SK-N-SH treated with all-trans-retinoic acid at 6 μM for 48 hours (cell line): ENCODE measurements around the gene LRRC39.

Experiments
- ATAC-seq: fragments of 200-7000 bp; cut with Tn5 transposase; 3 replicates; pipeline ENCODE4 v1.9.1; 2020; ENCODE audit warnings: mild to moderate bottlenecking, moderate library complexity
- ARNTL ChIP-seq: fragments of 450-650 bp; formaldehyde crosslinking; IDR thresholded peaks from 2 replicates; pipeline ENCODE4 v1.5.0; 2020; ENCODE audit warnings: low read depth, mild to moderate bottlenecking, moderate library complexity, borderline replicate concordance
- BACH2 ChIP-seq: fragments of 250-450 bp; sonication (Bioruptor Pico); IDR thresholded peaks from 2 replicates; pipeline ENCODE4 v1.9.0; 2021; ENCODE audit warnings: mild to moderate bottlenecking, borderline replicate concordance
- CSDC2 ChIP-seq: fragments of 250-450 bp; sonication (Bioruptor Pico); IDR thresholded peaks from 2 replicates; pipeline ENCODE4 v1.5.0; 2020; ENCODE audit warnings: mild to moderate bottlenecking, moderate library complexity
- ESRRG ChIP-seq: fragments of 250-450 bp; sonication (Bioruptor Pico); IDR thresholded peaks from 2 replicates; pipeline ENCODE4 v1.6.1; 2021; ENCODE audit warnings: mild to moderate bottlenecking
- GLIS3 ChIP-seq: fragments of 250-450 bp; sonication (Bioruptor Pico); IDR thresholded peaks from 2 replicates; pipeline ENCODE4 v1.5.0; 2020; ENCODE audit warnings: mild to moderate bottlenecking, moderate library complexity
- ISL1 ChIP-seq: fragments of 250-450 bp; sonication (Bioruptor Pico); IDR thresholded peaks from 2 replicates; pipeline ENCODE4 v2.1.2; 2022; ENCODE audit warnings: mild to moderate bottlenecking, moderate library complexity
- OSR1 ChIP-seq: fragments of 250-450 bp; sonication (Bioruptor Pico); IDR thresholded peaks from 2 replicates; pipeline ENCODE4 v1.8.0; 2022; ENCODE audit warnings: moderate library complexity, mild to moderate bottlenecking, inconsistent platforms
- PATZ1 ChIP-seq: fragments of 250-450 bp; sonication (Bioruptor Pico); IDR thresholded peaks from 2 replicates; pipeline ENCODE4 v1.8.0; 2020; ENCODE audit warnings: mild to moderate bottlenecking, moderate library complexity, borderline replicate concordance
- PPARA ChIP-seq: fragments of 250-450 bp; sonication (Bioruptor Pico); IDR thresholded peaks from 2 replicates; pipeline ENCODE4 v1.5.0; 2020; ENCODE audit warnings: mild to moderate bottlenecking, borderline replicate concordance
- RARB ChIP-seq: fragments of 250-450 bp; sonication (Bioruptor Pico); IDR thresholded peaks from 2 replicates; pipeline ENCODE4 v1.8.0; 2021; ENCODE audit warnings: mild to moderate bottlenecking, moderate library complexity
- SNAI2 ChIP-seq: fragments of 250-450 bp; sonication (Bioruptor Pico); IDR thresholded peaks from 2 replicates; pipeline ENCODE4 v1.5.0; 2020; ENCODE audit warnings: mild to moderate bottlenecking, moderate library complexity
- TCF4 ChIP-seq: fragments of 250-450 bp; sonication (Bioruptor Pico); IDR thresholded peaks from 2 replicates; pipeline ENCODE4 v1.8.0; 2021; ENCODE audit warnings: mild to moderate bottlenecking, moderate library complexity, borderline replicate concordance
- TOX ChIP-seq: fragments of 250-450 bp; sonication (Bioruptor Pico); IDR thresholded peaks from 2 replicates; pipeline ENCODE4 v1.8.0; 2021; ENCODE audit warnings: mild to moderate bottlenecking, moderate library complexity, borderline replicate concordance
- ZC3H10 ChIP-seq: fragments of 250-450 bp; sonication (Bioruptor Pico); IDR thresholded peaks from 2 replicates; pipeline ENCODE4 v1.5.1; 2021; ENCODE audit warnings: mild to moderate bottlenecking, moderate library complexity
- ZFP3 ChIP-seq: fragments of 250-450 bp; sonication (Bioruptor Pico); IDR thresholded peaks from 2 replicates; pipeline ENCODE4 v1.5.0; 2020; ENCODE audit warnings: mild to moderate bottlenecking, moderate library complexity
- ZFP30 ChIP-seq: fragments of 450-650 bp; formaldehyde crosslinking; IDR thresholded peaks from 2 replicates; pipeline ENCODE4 v1.5.0; 2022; ENCODE audit warnings: mild to moderate bottlenecking, moderate library complexity
- ZNF565 ChIP-seq: fragments of 450-650 bp; formaldehyde crosslinking; conservative IDR thresholded peaks from 2 replicates; pipeline ENCODE4 v1.5.0; 2020; ENCODE audit warnings: low read depth, mild to moderate bottlenecking, moderate library complexity
- ZNF70 ChIP-seq: fragments of 450-650 bp; formaldehyde crosslinking; IDR thresholded peaks from 2 replicates; pipeline ENCODE4 v1.5.0; 2020; ENCODE audit warnings: mild to moderate bottlenecking, moderate library complexity
- ZNF8 ChIP-seq: fragments of 450-650 bp; formaldehyde crosslinking; IDR thresholded peaks from 2 replicates; pipeline ENCODE4 v1.5.0; 2020; ENCODE audit warnings: mild to moderate bottlenecking, moderate library complexity
- TF ChIP-seq, protein P1 (sequence below): fragments of 250-450 bp; sonication (Bioruptor Pico); IDR thresholded peaks from 2 replicates; pipeline ENCODE4 v1.5.1; 2020; ENCODE audit warnings: low read depth, mild to moderate bottlenecking, moderate library complexity
- TF ChIP-seq, protein P2 (sequence below): fragments of 250-450 bp; sonication (Bioruptor Pico); IDR thresholded peaks from 2 replicates; pipeline ENCODE4 v1.8.0; 2021; ENCODE audit warnings: low read depth, mild to moderate bottlenecking, moderate library complexity, borderline replicate concordance
- TF ChIP-seq, protein P3 (sequence below): fragments of 250-450 bp; sonication (Bioruptor Pico); IDR thresholded peaks from 2 replicates; pipeline ENCODE4 v1.5.1; 2021; ENCODE audit warnings: mild to moderate bottlenecking, moderate library complexity
- TF ChIP-seq, protein P4 (sequence below): fragments of 250-450 bp; sonication (Bioruptor Pico); IDR thresholded peaks from 2 replicates; pipeline ENCODE4 v1.5.0; 2020; ENCODE audit warnings: mild to moderate bottlenecking, moderate library complexity

LRRC39 gene

GRCh38 chr1:100178091-100178490 is at the start of gene LRRC39:
Gene LRRC39, minus strand, starts transcription at chr1:100178256. Its CDS starts 9,740 bp downstream, at chr1:100168516.
- ATAC-seq = no peak
- TF ChIP-seq OSR1 (CRISPR knock-in tag) = no peak
- TF ChIP-seq PATZ1 (CRISPR knock-in tag) = no peak
- TF ChIP-seq, protein P1, sequence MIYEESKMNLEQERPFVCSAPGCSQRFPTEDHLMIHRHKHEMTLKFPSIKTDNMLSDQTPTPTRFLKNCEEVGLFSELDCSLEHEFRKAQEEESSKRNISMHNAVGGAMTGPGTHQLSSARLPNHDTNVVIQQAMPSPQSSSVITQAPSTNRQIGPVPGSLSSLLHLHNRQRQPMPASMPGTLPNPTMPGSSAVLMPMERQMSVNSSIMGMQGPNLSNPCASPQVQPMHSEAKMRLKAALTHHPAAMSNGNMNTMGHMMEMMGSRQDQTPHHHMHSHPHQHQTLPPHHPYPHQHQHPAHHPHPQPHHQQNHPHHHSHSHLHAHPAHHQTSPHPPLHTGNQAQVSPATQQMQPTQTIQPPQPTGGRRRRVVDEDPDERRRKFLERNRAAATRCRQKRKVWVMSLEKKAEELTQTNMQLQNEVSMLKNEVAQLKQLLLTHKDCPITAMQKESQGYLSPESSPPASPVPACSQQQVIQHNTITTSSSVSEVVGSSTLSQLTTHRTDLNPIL (CRISPR knock-in tag) = no peak
- no peak for TF ChIP-seq RARB (CRISPR knock-in tag)
- no peak for TF ChIP-seq GLIS3 (CRISPR knock-in tag)
- TF ChIP-seq SNAI2 (CRISPR knock-in tag) = no peak
- no peak for TF ChIP-seq ESRRG (CRISPR knock-in tag)
- TF ChIP-seq ZFP3 (CRISPR knock-in tag) = no peak
- TF ChIP-seq ZC3H10 = no peak
- no peak for TF ChIP-seq TCF4 (CRISPR knock-in tag)
- no peak for TF ChIP-seq ZNF565 (CRISPR knock-in tag)
- TF ChIP-seq TOX (CRISPR knock-in tag) = no peak
- TF ChIP-seq ZFP30 (CRISPR knock-in tag) = no peak
- no peak for TF ChIP-seq CSDC2
- TF ChIP-seq, protein P2, sequence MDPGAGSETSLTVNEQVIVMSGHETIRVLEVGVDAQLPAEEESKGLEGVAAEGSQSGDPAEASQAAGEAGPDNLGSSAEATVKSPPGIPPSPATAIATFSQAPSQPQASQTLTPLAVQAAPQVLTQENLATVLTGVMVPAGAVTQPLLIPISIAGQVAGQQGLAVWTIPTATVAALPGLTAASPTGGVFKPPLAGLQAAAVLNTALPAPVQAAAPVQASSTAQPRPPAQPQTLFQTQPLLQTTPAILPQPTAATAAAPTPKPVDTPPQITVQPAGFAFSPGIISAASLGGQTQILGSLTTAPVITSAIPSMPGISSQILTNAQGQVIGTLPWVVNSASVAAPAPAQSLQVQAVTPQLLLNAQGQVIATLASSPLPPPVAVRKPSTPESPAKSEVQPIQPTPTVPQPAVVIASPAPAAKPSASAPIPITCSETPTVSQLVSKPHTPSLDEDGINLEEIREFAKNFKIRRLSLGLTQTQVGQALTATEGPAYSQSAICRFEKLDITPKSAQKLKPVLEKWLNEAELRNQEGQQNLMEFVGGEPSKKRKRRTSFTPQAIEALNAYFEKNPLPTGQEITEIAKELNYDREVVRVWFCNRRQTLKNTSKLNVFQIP = no peak
- no peak for TF ChIP-seq PPARA
- TF ChIP-seq ZNF70 (CRISPR knock-in tag) = no peak
- no peak for TF ChIP-seq ZNF8 (CRISPR knock-in tag)
- TF ChIP-seq BACH2 (CRISPR knock-in tag) = no peak
- no peak for TF ChIP-seq ARNTL (CRISPR knock-in tag)

DNA sequence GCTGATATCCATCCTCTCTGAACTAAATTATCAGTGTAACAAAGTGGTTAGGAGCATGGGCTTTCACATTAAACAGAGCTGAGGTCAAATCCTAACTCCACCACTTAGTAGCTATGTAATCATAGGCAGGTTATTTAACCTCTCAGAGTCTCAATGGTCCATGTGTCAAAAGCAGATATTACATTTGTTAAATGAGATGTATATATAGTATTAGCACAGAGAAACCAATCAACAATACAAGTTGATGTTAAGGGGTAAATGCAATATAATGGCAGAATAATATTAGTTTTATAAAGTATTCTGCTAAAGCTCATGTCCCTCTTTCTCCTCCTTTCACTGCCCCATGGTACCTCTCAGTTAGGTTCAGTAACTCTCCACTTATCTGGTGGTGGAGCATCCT is 44.4 kb upstream of the LRRC39 start:
- ATAC-seq = no peak
- TF ChIP-seq, protein P3, sequence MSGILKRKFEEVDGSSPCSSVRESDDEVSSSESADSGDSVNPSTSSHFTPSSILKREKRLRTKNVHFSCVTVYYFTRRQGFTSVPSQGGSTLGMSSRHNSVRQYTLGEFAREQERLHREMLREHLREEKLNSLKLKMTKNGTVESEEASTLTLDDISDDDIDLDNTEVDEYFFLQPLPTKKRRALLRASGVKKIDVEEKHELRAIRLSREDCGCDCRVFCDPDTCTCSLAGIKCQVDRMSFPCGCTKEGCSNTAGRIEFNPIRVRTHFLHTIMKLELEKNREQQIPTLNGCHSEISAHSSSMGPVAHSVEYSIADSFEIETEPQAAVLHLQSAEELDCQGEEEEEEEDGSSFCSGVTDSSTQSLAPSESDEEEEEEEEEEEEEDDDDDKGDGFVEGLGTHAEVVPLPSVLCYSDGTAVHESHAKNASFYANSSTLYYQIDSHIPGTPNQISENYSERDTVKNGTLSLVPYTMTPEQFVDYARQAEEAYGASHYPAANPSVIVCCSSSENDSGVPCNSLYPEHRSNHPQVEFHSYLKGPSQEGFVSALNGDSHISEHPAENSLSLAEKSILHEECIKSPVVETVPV = no peak
- TF ChIP-seq BACH2 (CRISPR knock-in tag) (no peak), TCF4 (CRISPR knock-in tag) (no peak), GLIS3 (CRISPR knock-in tag) (no peak), TOX (CRISPR knock-in tag) (no peak), ISL1 (no peak), CSDC2 (no peak), OSR1 (CRISPR knock-in tag) (no peak), RARB (CRISPR knock-in tag) (no peak), ZNF8 (CRISPR knock-in tag) (no peak), SNAI2 (CRISPR knock-in tag) (no peak), ZNF565 (CRISPR knock-in tag) (no peak), PATZ1 (CRISPR knock-in tag) (no peak), ZFP3 (CRISPR knock-in tag) (no peak), ZC3H10 (no peak)
- TF ChIP-seq, protein P1 (CRISPR knock-in tag) = no peak
- TF ChIP-seq, protein P4, sequence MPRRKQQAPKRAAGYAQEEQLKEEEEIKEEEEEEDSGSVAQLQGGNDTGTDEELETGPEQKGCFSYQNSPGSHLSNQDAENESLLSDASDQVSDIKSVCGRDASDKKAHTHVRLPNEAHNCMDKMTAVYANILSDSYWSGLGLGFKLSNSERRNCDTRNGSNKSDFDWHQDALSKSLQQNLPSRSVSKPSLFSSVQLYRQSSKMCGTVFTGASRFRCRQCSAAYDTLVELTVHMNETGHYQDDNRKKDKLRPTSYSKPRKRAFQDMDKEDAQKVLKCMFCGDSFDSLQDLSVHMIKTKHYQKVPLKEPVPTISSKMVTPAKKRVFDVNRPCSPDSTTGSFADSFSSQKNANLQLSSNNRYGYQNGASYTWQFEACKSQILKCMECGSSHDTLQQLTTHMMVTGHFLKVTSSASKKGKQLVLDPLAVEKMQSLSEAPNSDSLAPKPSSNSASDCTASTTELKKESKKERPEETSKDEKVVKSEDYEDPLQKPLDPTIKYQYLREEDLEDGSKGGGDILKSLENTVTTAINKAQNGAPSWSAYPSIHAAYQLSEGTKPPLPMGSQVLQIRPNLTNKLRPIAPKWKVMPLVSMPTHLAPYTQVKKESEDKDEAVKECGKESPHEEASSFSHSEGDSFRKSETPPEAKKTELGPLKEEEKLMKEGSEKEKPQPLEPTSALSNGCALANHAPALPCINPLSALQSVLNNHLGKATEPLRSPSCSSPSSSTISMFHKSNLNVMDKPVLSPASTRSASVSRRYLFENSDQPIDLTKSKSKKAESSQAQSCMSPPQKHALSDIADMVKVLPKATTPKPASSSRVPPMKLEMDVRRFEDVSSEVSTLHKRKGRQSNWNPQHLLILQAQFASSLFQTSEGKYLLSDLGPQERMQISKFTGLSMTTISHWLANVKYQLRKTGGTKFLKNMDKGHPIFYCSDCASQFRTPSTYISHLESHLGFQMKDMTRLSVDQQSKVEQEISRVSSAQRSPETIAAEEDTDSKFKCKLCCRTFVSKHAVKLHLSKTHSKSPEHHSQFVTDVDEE (CRISPR knock-in tag) = no peak
- TF ChIP-seq, protein P2 = no peak
